Measurements from ENCODE around the gene CACNA1H.
"Not testable (repeated sequence)": the region's sequence is repeated elsewhere in the genome, so short reads cannot be mapped to it uniquely, and the experiment has no call there.

The CACNA1H gene

DNA sequence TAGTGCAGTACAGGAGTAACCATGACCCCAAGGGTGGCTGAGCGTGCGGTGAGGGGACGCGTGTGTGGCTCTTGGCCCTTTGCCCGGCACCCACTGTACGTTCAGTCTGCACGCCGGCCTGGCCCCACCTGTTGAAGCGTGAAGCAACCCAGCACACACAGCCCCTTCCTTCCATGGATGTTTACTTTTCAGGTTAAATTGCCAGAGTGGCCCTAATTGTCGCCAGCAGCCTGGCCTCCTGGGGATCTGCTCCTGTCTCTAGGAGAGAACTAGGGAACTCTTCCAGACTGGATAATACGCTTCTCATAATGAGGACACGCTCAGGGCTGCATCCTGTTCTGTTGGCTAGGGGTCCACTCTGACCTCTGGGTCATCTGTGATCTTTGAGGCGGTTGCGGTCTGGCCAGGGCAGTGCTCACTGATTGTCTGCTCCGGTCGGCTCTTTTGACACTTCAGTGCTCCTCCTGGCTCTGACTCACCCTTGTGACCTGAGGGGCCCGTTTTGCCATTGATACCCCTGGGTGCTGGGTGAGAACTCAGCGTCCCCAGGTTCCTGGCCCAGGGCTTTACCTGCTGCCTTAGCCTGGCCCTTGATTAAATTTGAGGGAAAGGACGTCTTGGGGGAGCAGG is 44.4 kb downstream of the CACNA1H start:
- TF ChIP-seq, protein P1, sequence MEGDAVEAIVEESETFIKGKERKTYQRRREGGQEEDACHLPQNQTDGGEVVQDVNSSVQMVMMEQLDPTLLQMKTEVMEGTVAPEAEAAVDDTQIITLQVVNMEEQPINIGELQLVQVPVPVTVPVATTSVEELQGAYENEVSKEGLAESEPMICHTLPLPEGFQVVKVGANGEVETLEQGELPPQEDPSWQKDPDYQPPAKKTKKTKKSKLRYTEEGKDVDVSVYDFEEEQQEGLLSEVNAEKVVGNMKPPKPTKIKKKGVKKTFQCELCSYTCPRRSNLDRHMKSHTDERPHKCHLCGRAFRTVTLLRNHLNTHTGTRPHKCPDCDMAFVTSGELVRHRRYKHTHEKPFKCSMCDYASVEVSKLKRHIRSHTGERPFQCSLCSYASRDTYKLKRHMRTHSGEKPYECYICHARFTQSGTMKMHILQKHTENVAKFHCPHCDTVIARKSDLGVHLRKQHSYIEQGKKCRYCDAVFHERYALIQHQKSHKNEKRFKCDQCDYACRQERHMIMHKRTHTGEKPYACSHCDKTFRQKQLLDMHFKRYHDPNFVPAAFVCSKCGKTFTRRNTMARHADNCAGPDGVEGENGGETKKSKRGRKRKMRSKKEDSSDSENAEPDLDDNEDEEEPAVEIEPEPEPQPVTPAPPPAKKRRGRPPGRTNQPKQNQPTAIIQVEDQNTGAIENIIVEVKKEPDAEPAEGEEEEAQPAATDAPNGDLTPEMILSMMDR (IDR thresholded peaks at IDR 0.05; ENCODE audit: low read depth, low read length, missing control alignments): no peak
- H3K4me3 ChIP-seq (ENCODE audit: low read depth, low read length): no peak overlapping the region
- DNase-seq (ENCODE audit: low read depth): no peak

DNA sequence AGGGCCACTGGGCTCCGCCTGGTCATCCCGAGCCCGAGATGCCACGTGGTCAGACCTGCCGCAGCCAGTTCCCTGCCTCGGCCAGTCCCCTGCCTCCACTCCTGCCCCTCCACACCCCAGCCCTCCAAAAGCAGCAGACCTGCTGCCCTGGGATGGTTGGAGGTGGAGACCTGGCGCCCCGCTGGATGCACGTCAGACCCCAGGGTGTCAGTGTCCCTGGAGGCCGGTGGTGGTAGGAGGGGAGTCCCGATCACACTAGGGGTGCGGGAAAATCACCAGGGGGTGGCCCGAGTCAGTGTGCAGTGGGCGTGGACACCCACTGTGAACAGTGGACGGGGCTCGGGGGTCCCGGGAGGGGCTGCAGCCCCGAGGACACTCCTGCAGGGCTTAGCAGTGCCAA is 45.3 kb downstream of the CACNA1H start:
- DNase-seq (ENCODE audit: low read depth): no peak
- no peak overlapping the region for H3K4me3 ChIP-seq (ENCODE audit: low read depth, low read length)
- TF ChIP-seq, protein P1 (IDR thresholded peaks at IDR 0.05; ENCODE audit: low read depth, low read length, missing control alignments): no peak

DNA sequence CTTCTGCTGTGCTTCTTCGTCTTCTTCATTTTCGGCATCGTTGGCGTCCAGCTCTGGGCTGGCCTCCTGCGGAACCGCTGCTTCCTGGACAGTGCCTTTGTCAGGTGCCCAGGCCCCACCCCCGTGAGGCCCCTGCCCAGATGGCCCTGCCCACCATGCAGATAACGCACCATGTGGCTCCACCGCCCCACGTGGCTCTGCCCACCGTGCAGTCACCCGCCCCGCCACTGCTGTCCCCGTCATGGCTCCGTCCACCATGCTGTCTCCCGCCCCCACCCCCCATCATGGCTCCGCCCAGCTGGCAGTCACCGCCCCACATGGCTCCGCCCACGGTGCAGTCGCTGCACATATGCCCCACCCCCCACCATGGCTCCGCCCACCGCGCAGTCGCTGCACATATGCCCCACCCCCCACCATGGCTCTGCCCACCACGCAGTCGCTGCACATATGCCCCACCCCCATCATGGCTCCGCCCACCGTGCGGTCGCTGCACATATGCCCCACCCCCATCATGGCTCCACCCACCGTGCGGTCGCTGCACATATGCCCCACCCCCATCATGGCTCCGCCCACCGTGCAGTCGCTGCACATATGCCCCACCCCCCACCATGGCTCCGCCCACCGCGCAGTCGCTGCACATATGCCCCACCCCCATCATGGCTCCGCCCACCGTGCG is 45.9 kb downstream of the CACNA1H start:
- not testable (repeated sequence) for DNase-seq (ENCODE audit: low read depth); H3K4me3 ChIP-seq (ENCODE audit: low read depth, low read length)

DNA sequence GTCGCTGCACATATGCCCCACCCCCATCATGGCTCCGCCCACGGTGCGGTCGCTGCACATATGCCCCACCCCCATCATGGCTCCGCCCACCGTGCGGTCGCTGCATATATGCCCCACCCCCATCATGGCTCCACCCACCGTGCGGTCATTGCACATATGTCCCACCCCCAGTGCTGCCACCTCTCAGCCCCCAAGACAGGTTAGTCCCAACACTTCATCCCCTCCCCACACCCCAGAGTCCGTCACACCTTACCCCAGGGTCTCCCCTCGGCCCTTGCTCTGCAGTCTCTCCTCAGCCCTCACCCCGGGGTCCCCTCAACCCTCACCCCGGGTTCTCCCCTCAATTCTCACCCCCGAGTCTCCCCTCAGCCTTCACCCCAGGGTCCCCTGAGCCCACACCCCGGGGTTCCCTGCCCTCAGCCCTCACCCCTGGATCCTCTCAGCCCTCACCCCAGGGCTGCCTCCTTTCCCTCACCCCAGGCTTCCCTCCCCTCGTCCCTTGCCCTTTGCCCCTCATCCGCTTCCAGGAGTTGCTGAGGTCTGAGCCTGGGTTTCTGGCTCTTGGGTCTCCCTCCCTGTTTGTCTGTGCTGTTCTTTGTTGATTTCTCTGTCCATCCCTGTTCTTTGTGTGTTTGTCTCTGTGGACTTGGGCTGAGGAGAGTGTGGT is 46.6 kb downstream of the CACNA1H start:
- H3K4me3 ChIP-seq (ENCODE audit: low read depth, low read length): no peak overlapping the region
- DNase-seq (ENCODE audit: low read depth): no peak
- TF ChIP-seq, protein P1 (IDR thresholded peaks at IDR 0.05; ENCODE audit: low read depth, low read length, missing control alignments): no peak

DNA sequence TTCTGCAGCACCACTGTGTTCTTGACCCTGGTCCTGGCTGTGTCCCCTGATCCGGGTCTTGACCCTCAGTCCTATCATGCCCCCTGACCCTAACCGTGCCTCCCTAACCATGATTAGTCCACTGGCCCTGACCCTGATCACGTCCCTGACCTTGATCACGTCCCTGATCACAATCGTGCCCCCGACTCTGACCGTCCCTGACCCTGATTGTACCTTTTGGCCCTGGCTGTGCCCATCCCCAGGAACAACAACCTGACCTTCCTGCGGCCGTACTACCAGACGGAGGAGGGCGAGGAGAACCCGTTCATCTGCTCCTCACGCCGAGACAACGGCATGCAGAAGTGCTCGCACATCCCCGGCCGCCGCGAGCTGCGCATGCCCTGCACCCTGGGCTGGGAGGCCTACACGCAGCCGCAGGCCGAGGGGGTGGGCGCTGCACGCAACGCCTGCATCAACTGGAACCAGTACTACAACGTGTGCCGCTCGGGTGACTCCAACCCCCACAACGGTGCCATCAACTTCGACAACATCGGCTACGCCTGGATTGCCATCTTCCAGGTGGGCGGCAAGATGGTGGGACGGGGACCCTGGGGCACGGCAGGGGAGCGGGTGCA is 47.2 kb downstream of the CACNA1H start:
- TF ChIP-seq, protein P1 (IDR thresholded peaks at IDR 0.05; ENCODE audit: low read depth, low read length, missing control alignments): no peak
- no peak for DNase-seq (ENCODE audit: low read depth)
- no peak overlapping the region for H3K4me3 ChIP-seq (ENCODE audit: low read depth, low read length)

DNA sequence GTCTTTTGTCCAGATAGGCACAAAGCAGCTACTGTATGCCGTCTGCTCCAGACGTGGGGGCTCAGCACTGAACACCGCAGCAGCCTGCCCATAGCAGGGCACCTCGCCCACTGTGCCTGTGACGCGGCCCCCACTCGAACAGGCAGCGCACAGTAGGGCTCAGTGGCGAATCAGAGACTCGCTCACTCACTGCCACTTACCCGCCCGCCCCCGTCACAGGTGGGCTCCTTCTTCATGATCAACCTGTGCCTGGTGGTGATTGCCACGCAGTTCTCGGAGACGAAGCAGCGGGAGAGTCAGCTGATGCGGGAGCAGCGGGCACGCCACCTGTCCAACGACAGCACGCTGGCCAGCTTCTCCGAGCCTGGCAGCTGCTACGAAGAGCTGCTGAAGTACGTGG is 48.5 kb downstream of the CACNA1H start:
- TF ChIP-seq, protein P1 (IDR thresholded peaks at IDR 0.05; ENCODE audit: low read depth, low read length, missing control alignments): no peak
- DNase-seq (ENCODE audit: low read depth): no peak
- H3K4me3 ChIP-seq (ENCODE audit: low read depth, low read length): no peak overlapping the region

DNA sequence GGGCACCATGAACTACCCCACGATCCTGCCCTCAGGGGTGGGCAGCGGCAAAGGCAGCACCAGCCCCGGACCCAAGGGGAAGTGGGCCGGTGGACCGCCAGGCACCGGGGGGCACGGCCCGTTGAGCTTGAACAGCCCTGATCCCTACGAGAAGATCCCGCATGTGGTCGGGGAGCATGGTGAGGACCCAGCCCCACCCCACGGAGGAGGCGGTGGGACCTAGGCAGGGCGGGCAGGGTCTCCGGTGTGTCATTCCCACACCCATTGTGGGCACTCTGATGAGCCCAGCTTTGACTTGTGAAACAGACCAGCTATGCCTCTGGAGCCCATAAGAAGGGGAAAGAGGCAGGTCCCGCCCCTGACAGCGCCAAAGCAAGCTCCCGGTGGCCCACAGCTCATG is 49.4 kb downstream of the CACNA1H start:
- DNase-seq (ENCODE audit: low read depth): no peak
- TF ChIP-seq, protein P1 (IDR thresholded peaks at IDR 0.05; ENCODE audit: low read depth, low read length, missing control alignments): no peak
- H3K4me3 ChIP-seq (ENCODE audit: low read depth, low read length): no peak overlapping the region

All from GM12864 (cell line).